NCI-H1436 treated with DMSO at 0.1 percent for 48 hours (cell line): Measurements from ENCODE around the gene NEURL2.

Source experiments
- DNase-seq: peaks from one replicate; lab custom pipeline; 2025; lab: John Stamatoyannopoulos, UW

The NEURL2 gene

DNA sequence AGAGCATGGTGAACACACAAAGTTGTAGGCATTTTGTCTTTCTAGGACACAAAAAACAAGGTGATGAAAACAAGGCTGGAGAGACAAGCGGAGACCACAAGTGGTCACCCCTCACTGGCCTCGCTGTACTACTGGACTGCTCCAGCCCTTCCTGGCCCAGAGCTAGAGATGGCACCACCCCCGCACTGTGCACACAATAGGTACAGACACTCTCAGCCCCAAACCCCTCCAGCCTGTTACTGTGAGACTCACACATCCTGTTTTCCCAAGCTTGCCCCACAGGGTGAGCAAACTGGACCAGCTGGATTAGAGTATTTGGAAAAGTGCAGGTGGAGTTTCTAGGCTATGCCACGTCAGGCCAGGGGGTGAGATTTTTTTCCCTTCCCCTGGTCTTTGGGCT lies 18.4 kb downstream of the NEURL2 start:
- no peak for DNase-seq

DNA sequence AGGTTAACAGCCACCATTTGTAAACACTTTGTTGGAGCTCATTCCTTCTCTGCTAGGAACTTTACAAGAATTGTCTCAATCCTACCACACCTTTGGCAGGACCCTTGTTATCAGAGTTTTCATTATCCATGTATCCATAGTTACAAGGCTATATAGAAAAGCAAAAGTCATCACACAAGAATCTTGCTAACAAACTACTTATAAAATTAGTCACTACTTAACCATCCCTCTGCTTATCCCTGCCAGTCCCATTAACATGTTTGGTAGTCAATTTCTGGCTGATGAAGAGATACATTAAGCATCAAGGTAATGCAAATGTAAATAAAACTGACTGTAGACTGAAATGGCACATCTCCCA lies 23.2 kb downstream of the NEURL2 start:
- no peak for DNase-seq

DNA sequence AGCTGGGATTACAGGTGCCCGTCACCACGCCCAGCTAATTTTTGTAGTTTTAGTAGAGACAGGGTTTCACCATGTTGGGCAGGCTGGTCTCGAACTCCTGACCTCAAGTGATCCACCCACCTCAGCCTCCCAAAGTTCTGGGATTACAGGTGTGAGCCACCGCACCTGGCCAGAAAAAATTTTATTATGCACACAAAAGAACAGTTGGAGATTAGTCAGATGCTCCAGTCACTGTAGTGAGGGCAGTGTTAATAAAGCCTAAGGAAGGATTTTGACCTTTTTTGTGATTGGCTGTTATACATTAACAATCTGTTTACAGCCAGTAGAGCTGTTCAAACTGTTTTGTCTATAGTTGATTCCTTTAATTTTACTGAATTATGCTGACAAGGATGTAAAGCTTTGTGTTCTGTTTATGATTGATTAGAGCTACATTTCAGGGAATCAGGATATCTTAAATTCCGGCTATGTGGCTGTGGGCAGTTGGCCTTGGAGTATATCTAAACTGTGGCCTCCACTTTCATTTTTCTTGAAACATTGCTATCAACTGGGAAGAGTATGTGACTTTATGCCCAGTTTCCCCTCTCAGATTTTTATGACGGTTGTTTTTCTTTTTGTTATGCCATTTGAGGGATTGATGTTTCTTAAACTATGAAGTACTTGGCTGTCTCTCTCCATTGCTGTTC lies 23.7 kb downstream of the NEURL2 start:
- no peak for DNase-seq

DNA sequence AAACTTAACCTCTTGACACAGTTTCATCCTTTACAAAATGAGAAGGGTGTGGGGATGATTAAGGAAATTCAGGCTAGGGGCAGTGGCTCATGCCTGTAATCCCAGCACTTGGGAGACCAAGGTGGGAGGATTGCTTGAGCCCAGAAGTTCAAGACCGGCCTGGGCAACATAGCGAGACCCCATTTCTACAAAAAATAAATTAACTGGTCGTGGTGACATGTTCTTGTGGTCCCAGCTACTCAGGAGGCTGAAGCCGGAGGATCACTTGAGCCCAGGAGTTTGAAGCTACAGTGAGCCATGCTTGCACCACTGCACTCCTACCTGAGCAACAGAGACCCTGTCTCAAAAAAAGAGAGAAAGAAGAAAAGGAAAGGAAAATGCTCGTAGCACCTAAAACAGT lies 24.6 kb downstream of the NEURL2 start:
- no peak for DNase-seq

DNA sequence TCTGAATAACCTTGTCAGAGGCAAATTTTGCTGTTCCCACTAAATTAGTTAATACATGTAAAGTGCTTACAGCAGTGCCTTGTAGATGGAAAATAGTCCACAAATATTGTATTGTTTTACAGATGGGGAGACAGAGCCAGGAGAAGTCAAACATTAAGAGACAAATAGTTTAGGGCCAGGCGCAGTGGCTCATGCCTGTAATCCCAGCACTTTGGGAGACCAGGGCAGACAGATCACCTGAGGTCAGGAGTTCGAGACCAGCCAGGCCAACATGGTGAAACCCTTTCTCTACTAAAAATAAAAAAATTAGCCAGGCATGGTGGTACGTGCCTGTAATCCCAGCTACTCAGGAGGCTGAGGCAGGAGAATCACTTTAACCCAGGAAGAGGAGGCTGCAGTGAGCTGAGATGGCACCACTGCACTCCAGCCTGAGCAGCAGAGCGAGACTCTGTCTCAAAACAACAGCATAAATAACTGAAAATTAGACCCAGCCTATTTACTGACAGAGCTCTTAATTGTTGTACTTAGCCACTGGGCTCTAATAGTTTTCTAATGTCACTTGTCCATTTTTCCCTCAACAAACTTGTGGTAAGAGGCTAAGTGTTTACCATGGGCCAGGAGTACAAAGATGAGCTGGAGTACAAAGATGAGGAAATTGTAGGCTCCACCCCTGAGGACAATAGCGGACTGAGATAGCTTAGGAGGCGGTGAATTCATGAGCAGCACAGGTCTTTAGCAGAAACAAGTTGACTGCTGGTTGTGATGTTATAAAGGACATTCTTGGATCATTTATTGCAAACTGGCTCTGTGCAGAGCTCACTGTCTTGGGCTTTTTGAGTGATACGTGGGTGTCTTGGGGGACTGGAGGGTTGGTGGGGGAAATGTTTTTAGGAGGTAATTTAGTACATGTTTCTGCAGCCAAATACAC lies 27.2 kb downstream of the NEURL2 start:
- DNase-seq: no peak

DNA sequence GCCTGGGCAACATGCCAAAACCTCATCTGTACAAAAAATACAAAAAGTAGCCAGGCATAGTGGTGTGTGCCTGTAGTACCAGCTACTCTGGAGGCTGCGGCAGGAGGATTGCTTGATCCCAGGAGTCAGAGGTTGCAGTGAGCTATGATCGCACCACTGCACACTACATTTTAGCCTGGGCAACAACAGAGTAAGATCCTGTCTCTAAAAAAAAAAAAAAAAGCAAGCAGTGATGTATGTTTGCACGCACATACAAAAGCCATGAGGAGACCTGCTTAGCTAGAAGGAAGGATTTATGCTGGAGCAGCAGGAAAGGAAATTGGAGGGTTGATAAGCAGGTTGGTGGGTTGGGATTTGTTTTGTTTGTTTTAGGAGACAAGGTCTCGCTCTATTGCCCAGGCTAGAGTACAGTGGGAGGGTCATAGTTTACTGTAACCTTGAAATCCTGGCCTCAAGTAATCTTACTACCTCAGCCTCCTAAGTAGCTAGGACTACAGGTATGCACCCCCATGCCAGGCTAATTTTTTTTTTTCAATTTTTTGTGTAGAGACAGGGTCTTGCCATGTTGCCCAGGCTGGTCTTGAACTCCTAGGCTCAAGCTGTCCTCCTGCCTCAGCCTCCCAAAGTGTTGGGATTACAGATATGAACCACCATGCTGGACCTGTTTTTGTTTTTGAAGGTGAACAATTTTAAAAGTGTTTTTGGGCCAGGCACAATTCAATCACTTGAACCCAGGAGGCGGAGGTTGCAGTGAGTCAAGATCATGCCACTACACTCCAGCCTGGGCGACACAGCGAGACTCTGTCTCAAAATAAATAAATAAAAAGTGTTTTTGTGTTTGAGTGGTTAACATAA lies 29.6 kb downstream of the NEURL2 start:
- DNase-seq: no peak

DNA sequence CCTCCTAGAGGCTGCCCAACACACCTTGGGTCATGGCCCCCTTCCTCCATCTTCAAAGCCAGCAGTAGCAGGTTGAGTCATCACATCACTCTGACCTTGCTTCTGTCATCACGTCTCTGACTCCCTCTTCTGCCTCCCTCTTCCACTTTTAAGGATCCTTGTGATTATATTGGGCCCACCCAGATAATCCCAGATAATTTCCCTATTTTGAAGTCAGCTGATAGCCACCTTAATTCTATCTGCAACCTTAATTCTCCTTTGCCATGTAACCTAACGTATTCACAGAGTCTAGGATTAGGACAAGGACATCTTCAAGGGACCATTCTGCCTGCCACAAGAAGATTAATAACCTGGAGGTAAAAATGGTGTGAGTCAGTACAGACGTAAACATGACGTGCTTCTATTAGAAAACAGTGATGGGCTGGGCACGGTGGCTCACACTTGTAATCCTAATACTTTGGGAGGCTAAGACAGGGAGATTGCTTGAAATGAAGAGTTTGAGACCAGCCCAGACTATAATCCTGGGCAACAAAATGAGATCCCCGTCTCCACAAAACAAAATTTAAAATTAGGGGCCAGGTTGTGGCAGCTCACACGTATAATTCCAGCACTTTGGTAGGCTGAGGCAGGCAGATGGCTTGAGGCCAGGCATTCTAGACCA lies 30.3 kb downstream of the NEURL2 start:
- no peak for DNase-seq

DNA sequence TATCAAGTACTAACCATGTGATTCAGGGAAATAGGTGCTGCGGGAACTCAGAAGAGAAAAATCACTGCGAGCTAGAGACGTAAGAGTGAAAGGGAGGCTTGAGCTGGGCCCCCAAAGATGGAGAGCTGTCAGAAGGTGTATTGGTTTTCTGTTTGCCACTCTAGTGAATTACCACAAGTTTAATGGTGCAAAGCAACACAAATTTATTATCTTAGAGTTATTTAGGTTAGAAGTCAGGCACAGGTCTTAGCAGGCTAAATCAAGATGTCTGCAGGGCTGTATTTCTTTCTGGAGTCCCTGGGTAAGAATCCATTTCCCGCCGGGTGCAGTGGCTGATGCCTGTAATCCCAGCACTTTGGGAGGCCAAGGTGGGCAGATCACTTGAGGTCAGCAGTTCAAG lies 31.1 kb downstream of the NEURL2 start:
- DNase-seq: no peak

DNA sequence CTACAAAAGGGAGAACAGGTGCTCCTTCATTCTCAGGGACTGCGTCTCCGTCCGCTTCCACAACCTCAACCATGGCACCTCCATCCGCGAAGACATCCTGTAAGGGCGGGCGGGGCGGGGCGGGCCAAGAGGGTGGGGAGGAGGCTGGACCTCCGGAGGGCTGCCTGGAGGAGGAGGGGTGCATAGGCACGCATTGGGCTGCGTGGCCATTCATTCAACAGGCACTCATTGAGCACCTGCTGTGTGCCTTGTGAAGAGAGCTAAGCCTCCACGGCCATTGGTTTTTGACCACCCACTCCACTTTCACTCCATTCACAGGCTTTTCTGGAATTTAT lies 33.2 kb downstream of the NEURL2 start:
- no peak for DNase-seq

DNA sequence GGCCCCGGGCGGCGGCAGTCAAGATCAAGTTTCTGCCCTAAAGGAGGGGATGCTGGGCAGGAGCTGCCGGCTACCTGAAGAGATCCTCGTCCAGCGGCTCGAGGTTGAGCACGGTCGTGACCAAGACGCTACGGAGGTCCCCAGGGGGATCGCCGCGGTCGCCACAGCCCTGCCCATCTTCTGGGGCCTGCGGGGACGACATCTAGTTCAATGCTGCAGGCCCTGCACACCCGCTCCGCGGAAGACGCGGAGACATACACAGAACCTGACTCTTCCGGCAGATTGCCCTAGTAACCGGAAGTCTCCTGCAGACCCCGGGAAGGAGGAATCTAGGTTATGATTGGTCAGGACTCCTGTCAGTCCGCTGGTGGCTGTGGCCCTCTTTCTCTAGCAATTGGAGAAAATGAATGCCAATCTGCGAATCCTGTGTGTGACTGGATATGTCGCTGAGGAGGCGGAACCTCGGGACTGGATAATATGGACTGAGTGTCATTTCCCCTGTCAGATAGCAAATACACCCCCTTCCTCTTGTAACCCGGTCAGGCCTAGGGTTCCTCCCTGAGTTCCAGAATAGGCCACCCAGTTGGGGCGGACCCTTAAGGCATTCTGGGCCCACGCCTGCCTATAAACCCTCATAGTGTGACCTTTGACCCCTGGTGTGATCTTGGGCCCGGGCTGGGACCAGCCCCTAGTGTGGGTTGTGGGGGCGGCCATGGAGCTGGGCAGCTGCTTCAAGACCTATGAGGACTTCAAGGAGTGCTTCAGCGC lies 33.7 kb downstream of the NEURL2 start, which contains the start of the genes ACOT8 and ZSWIM3:
Gene ACOT8 (minus strand): TSS at position 279 of the 768 bp plus-strand sequence. CDS start 77 bp downstream, at position 202.
Gene ZSWIM3 (plus strand): TSS at position 501 of the 768 bp plus-strand sequence. CDS start 212 bp downstream, at position 713.
- DNase-seq: peak; percentile 99

DNA sequence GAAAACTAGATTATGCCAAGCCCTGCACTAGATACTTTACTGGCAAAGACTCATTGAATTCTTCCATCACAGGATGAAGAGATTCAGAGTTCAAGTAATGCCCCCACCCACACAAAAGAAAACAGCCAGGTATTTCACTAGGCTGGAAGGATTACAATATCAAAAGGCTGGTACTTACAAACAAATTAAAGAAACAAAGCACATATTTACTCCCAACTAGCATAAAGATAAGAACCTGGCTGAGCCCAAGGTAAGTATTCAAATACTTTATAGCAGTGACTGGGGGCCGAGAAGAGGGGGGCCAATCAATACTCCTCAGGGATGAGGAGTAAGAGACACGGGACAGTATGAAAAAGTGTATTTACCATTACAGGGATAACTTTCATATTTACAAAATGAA lies 37.5 kb downstream of the NEURL2 start:
- DNase-seq: no peak

DNA sequence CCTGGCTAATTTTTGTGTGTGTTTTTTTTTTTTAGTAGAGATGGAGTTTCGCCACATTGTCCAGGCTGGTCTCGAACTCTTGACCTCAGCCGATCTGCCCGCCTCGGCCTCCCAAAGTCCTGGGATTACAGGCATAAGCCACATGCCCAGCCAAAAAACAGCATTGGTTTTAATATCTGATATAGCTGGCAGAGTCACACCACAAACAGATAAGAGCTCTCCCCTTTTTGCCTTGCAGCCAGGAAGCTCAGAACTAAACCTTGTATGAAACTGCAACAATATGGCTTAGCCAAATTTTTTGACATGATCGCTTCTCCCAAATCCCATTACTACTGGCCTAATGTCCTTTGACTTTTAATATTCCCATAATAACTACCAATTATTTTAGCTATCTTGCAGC lies 38.7 kb downstream of the NEURL2 start:
- no peak for DNase-seq

DNA sequence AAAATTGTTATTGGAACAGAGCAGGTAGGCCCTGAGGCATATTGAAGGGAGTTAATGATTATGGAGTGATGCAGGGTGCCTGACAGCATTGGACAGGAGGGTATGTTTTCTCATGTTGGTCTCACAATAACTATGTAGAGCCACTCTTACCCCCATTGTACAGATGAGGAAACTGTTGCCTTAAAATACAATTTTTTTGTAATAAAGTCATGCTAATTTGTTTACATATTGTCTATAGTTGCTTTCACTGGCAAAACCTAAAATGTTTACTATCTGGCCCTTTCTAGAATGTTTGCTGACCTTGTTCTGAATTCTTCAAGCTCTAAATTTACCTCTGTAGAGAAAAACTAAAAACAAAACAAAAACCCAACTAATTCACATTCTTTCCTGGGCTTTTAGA lies 39.5 kb downstream of the NEURL2 start:
- DNase-seq: no peak

DNA sequence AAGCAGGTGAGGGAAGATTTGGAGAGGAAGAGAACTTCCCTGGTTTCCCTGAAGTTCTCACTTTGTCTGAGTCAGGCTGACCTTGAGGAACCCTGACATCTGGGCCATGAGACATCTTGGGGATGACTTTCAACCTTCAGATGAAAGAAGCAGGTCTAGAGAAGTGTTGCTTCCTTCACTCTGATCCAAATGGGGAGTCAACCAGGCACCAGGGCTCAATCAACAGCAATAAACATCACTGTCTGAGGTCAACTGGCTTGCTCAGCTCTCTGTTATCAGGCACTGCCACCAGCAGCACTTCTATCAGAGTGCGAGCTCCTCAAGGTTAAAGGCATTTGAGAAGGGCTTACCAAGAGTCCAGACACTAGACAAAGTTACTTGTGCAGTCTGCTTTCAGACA lies 40.1 kb downstream of the NEURL2 start:
- no peak for DNase-seq

DNA sequence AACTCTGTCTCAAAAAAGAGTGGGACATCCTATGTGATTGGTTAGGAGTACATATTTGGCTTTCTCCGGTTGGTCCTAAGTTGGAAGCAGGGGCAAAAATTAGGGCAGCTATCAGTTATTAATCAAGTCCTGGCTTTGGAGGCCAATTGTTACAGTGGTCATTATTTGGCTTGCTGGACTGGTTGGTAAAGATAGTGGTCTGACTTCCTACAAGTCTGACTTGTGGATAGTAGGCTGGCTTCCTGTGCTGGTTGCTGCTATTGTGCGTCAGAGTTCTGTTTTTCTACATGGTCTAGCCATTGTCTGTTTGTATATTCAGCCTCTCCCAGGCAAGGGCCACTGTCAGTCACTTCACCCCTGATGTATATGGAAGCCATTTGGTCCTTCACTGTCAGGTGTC lies 40.8 kb downstream of the NEURL2 start:
- no peak for DNase-seq

DNA sequence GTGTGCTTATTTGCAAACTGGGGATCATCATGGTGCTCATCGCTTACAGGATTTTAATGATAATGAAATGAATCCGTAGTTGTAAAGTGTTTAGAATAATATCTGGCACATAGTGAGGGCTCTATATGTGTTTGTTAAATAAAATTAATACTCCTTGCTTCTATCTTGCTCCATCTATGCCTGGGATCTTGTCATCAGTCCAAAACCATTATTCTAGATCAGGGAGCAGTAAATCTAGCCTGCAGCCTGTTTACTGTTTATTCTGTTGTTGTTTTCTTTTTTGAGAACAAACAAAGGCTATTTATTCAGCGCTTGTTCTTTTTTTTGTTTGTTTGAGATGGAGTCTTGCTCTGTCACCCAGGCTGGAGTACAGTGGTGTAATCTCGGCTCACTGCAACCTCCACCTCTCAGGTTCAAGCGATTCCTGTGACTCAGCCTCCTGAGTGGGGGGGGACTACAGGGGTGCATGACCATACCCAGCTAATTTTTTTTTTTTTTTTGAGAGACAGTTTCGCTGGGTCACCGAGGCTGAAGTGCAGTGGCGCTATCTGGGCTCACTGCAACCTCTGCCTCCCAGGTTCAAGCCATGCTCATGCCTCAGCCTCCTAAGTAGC lies 41.9 kb downstream of the NEURL2 start:
- no peak for DNase-seq

DNA sequence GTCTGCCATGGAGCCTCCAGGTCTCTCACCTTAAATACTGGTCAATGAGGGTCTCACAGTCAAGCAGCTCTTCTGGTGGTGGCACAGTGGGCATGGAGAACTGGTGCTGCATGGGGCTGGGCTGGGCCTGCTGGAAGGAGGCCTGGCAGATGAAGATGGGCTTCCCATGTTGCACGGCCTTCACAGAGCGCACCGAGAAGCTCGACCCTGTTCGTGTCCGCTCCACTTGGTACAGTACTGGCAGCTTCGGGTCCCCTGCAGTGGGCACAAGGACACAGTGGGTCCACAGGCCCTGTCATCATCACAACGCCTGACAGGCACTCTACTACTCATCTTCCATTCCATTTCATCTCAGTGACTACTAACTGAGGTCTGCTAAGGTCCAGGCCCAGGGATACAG lies 42.6 kb downstream of the NEURL2 start:
- no peak for DNase-seq

DNA sequence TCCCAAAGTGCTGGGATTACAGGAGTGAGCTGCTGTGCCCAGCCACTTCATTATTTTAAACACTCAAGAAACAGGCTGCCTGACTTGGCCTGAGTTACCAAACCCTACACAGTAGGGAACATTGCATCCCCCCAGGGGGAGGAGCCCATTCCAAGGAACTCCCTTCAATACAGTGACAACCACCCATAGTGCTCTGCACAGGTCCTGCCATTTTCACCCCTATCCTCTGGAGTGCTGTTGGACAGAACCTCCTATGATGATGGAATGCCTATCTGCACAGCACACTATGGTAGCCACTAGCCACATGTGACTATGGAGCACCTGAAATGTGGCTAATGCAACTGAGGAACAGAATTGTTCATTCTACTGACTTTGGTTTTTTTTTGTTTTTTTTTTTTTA lies 45.6 kb downstream of the NEURL2 start:
- DNase-seq: no peak

DNA sequence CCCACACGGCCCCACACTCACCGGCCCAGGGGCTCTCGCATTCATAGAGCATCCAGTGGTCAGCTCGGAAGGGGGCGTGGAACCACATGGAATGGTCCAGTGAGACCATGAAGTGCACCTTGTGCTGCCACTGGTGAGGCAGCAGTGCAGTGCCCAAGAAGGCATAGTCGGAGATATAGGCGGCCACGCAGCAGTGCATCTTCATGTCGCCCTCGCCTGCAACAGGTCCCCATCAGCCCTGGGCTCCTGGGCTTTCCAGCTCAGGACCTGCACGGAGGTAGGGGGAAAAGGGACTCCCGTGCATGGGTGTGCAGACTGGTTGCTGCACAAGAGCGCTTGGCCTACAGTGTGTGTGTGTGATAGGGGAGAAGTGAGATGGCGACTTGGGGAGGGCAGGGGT lies 47.5 kb downstream of the NEURL2 start:
- DNase-seq: no peak

DNA sequence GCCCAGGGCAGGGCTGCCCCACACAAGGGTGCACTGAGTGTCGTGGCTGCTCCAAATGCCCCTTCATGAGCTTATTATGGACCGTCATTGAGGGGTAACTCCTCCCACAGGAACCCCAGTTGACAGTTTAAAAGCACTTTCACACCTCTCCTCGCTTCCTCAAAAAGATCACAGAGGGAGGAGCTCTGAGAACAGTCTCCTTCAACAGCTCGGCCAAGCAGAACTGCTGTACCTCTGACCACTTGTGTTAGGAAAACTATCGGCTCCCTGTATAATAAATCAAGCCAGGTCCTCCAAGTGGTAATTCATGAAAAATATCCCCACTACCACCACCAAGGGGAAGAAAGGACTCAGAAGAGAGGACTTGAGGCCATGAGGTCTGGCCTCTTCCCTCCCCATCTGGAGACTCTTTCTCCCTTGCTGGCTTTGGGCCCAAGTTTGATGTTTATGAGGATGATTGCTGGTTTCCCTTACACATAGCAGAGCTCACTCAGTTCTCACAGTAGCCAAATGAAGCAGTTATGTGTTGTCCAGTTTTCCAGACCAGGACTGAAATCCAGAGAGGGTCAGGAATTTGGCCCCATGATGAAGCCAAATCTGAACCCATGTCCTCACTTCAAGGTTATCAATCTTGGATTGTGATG lies 48.7 kb downstream of the NEURL2 start:
- DNase-seq: no peak
